ENCODE measurements around the gene TAS2R41. TPM values are rescaled to one million over a fixed set of nuclear protein-coding genes. Genes with fewer than 3 reads are reported as not detected.

TAS2R41 gene
- total and polyA plus RNA-seq, 7 donors, result 1.6 TPM; not detected in 6

GRCh38 chr7:143493751-143494150, 16.1 kb downstream of the TAS2R41 start:
- intact Hi-C loops (cut with DNase I), result no loop called here
- Histone ChIP-seq H3K4me3 (no peak overlapping the region), H3K9me3 (no peaks in the 10 kb centered on the region), H3K27me3 (no peaks in the 10 kb centered on the region), H3K36me3 (no peaks in the 10 kb centered on the region), H3K27ac (no peak overlapping the region), H3K4me1 (no peaks in the 10 kb centered on the region)
- 84 to 89% methylated on average over 1 of the region's 1 CpG for WGBS, 2 donors
- TF ChIP-seq POLR2A (IDR thresholded peaks at IDR 0.05) (no peak), CTCF (IDR thresholded peaks at IDR 0.05) (no peak), POLR2AphosphoS5 (IDR thresholded peaks at IDR 0.05) (no peak), EP300 (IDR thresholded peaks at IDR 0.05) (no peak)
- no peak for DNase-seq

GRCh38 chr7:143494622-143495021, 16.9 kb downstream of the TAS2R41 start:
- Histone ChIP-seq H3K4me1 (no peaks in the 10 kb centered on the region), H3K27ac (no peak overlapping the region), H3K36me3 (no peaks in the 10 kb centered on the region), H3K4me3 (no peak overlapping the region), H3K27me3 (no peaks in the 10 kb centered on the region), H3K9me3 (no peaks in the 10 kb centered on the region)
- TF ChIP-seq CTCF (IDR thresholded peaks at IDR 0.05), result no peak
- TF ChIP-seq EP300 (IDR thresholded peaks at IDR 0.05), result no peak
- TF ChIP-seq POLR2AphosphoS5 (IDR thresholded peaks at IDR 0.05), result no peak
- TF ChIP-seq POLR2A (IDR thresholded peaks at IDR 0.05), result no peak
- WGBS, 2 donors, result 67 to 92% methylated on average over 1 of the region's 1 CpG
- DNase-seq, result no peak
- intact Hi-C loops (cut with DNase I), result no loop called here

GRCh38 chr7:143495851-143496250, 18.2 kb downstream of the TAS2R41 start:
- intact Hi-C loops (cut with DNase I), result no loop called here
- Histone ChIP-seq H3K4me3 (no peak overlapping the region), H3K27ac (no peak overlapping the region), H3K9me3 (no peaks in the 10 kb centered on the region), H3K27me3 (no peaks in the 10 kb centered on the region), H3K36me3 (no peaks in the 10 kb centered on the region), H3K4me1 (no peaks in the 10 kb centered on the region)
- TF ChIP-seq EP300 (IDR thresholded peaks at IDR 0.05) (no peak), CTCF (IDR thresholded peaks at IDR 0.05) (no peak), POLR2AphosphoS5 (IDR thresholded peaks at IDR 0.05) (no peak), POLR2A (IDR thresholded peaks at IDR 0.05) (no peak)
- DNase-seq, result no peak

GRCh38 chr7:143496263-143496662, 18.6 kb downstream of the TAS2R41 start:
- DNase-seq, result no peak
- TF ChIP-seq CTCF (IDR thresholded peaks at IDR 0.05) (no peak), POLR2AphosphoS5 (IDR thresholded peaks at IDR 0.05) (no peak), POLR2A (IDR thresholded peaks at IDR 0.05) (no peak), EP300 (IDR thresholded peaks at IDR 0.05) (no peak)
- no peaks in the 10 kb centered on the region for H3K9me3 ChIP-seq
- intact Hi-C loops (cut with DNase I), result no loop called here
- H3K27ac ChIP-seq, result no peak overlapping the region
- no peaks in the 10 kb centered on the region for H3K27me3 ChIP-seq
- no peak overlapping the region for H3K4me3 ChIP-seq
- H3K36me3 ChIP-seq, result no peaks in the 10 kb centered on the region
- WGBS, 2 donors, result 86 to 90% methylated on average over 3 of the region's 3 CpGs
- no peaks in the 10 kb centered on the region for H3K4me1 ChIP-seq

- Histone ChIP-seq H3K4me3 (no peak overlapping the region), H3K4me1 (no peaks in the 10 kb centered on the region), H3K27me3 (no peaks in the 10 kb centered on the region), H3K9me3 (no peaks in the 10 kb centered on the region), H3K27ac (no peak overlapping the region), H3K36me3 (no peaks in the 10 kb centered on the region)
- WGBS, 2 donors, result 77 to 89% methylated on average over 4 of the region's 4 CpGs
- intact Hi-C loops (cut with DNase I), result no loop called here
- TF ChIP-seq EP300 (IDR thresholded peaks at IDR 0.05), result no peak
- TF ChIP-seq POLR2A (IDR thresholded peaks at IDR 0.05), result no peak
- no peak for TF ChIP-seq CTCF (IDR thresholded peaks at IDR 0.05)
- no peak for TF ChIP-seq POLR2AphosphoS5 (IDR thresholded peaks at IDR 0.05)
- DNase-seq, result no peak
Measured at GRCh38 chr7:143497008-143497795, 19.5 kb downstream of the TAS2R41 start.
